NOMO-1 treated with dmso at 0.1 percent for 144 hours (cell line): ENCODE data around the gene CELF2.
A peak's percentile ranks its signal among the peaks of the same experiment; 100 is the strongest.
"Not testable (repeated sequence)": the region's sequence is repeated elsewhere in the genome, so short reads cannot be mapped to it uniquely, and the experiment has no call there.

ENCODE experiments used
- DNase-seq: peaks from one replicate; lab custom pipeline; 2025; ENCODE audit not compliant: unreplicated experiment; lab: John Stamatoyannopoulos, UW

CELF2 gene

GRCh38 chr10:11336722-11337162 lies 319.1 kb downstream of the CELF2 start:
- no peak for DNase-seq

GRCh38 chr10:11337516-11337915 lies 319.8 kb downstream of the CELF2 start:
- DNase-seq: no peak

- DNase-seq: no peak
Measured at GRCh38 chr10:11338160-11338844, 320.6 kb downstream of the CELF2 start.

GRCh38 chr10:11339013-11339412 lies 321.3 kb downstream of the CELF2 start:
- no peak for DNase-seq

- DNase-seq: no peak
Measured at GRCh38 chr10:11339660-11340059, 322.0 kb downstream of the CELF2 start.

GRCh38 chr10:11341283-11341960 lies 323.8 kb downstream of the CELF2 start:
- peak; percentile 41 for DNase-seq

- no peak for DNase-seq
Measured at GRCh38 chr10:11344081-11344480, 326.4 kb downstream of the CELF2 start.

GRCh38 chr10:11344550-11344949 lies 326.9 kb downstream of the CELF2 start:
- DNase-seq: no peak

GRCh38 chr10:11345224-11346054 lies 327.8 kb downstream of the CELF2 start:
- DNase-seq: peak; percentile 62

- not testable (repeated sequence) for DNase-seq
Measured at GRCh38 chr10:11347580-11347979, 329.9 kb downstream of the CELF2 start.

- no peak for DNase-seq
Measured at GRCh38 chr10:11351801-11352200, 334.1 kb downstream of the CELF2 start.

GRCh38 chr10:11353006-11353896 lies 335.6 kb downstream of the CELF2 start:
- no peak for DNase-seq

GRCh38 chr10:11354823-11355222 lies 337.2 kb downstream of the CELF2 start:
- no peak for DNase-seq

- no peak for DNase-seq
Measured at GRCh38 chr10:11355592-11355991, 337.9 kb downstream of the CELF2 start.

GRCh38 chr10:11357439-11357838 lies 339.8 kb downstream of the CELF2 start:
- DNase-seq: no peak

GRCh38 chr10:11358011-11358410 lies 340.3 kb downstream of the CELF2 start:
- DNase-seq: peak; percentile 31

- no peak for DNase-seq
Measured at GRCh38 chr10:11358923-11359575, 341.4 kb downstream of the CELF2 start.

GRCh38 chr10:11359869-11360268 lies 342.2 kb downstream of the CELF2 start:
- DNase-seq: no peak

GRCh38 chr10:11363497-11363896 lies 345.8 kb downstream of the CELF2 start:
- DNase-seq: no peak

- no peak for DNase-seq
Measured at GRCh38 chr10:11364241-11364640, 346.6 kb downstream of the CELF2 start.
